Testis (tissue), 2 donors: ENCODE data around the gene HPS1.

Experiments
- POLR2A ChIP-seq: fragments of 450-650 bp; IDR thresholded peaks from one replicate; pipeline ENCODE4 v1.6.1; 2017; ENCODE audit warnings: antibody characterized with exemption, mild to moderate bottlenecking, moderate library complexity
- TF ChIP-seq, protein P1 (sequence below), 3 experiments: fragments of 450-650 bp in 2 of 3; fragments of 200-600 bp in 1 of 3; sonication (generic) in 1 of 3; IDR thresholded peaks; one replicate each; pipeline ENCODE4 v1.5.1; 2016 to 2019; ENCODE audit warnings: antibody characterized with exemption in 3 of 3, mild to moderate bottlenecking in 2 of 3, moderate library complexity in 1 of 3

DNA sequence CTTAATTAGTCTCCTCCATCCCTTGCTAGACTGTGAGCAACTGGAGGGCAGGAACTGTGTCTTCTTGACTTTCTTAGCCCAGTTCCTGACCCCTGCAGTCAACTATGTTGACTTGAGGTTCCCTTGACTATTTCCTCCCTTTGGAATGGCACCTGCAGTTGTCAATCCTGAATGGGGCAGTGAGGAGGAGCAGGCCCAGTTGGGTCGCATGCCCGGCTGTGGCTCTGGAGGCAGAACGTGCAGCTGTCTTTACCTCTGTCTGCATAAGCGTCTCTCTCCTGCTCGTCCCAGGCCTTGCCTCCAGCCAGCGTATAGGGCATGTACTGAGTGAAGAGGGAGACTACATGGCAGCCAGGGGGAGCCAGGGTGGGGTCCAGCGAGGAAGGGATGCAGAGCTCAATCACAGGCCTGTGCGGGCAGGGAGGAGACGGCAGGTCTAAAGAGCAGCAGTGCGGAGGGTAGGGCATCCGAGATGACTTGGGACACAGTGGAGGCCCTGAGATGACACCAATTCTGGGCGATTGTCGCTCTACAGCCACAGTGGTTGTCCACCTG, 58.6 kb downstream of the HPS1 start:
- TF ChIP-seq, protein P1, sequence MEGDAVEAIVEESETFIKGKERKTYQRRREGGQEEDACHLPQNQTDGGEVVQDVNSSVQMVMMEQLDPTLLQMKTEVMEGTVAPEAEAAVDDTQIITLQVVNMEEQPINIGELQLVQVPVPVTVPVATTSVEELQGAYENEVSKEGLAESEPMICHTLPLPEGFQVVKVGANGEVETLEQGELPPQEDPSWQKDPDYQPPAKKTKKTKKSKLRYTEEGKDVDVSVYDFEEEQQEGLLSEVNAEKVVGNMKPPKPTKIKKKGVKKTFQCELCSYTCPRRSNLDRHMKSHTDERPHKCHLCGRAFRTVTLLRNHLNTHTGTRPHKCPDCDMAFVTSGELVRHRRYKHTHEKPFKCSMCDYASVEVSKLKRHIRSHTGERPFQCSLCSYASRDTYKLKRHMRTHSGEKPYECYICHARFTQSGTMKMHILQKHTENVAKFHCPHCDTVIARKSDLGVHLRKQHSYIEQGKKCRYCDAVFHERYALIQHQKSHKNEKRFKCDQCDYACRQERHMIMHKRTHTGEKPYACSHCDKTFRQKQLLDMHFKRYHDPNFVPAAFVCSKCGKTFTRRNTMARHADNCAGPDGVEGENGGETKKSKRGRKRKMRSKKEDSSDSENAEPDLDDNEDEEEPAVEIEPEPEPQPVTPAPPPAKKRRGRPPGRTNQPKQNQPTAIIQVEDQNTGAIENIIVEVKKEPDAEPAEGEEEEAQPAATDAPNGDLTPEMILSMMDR (IDR thresholded peaks at IDR 0.05) = no peak
- TF ChIP-seq POLR2A = no peak
